DMS53 treated with DMSO at 0.1 percent for 48 hours (cell line): Measurements from ENCODE around the gene SDCBP2.
A peak's percentile ranks its signal among the peaks of the same experiment; 100 is the strongest.

Experiments
- DNase-seq: peaks from one replicate; lab custom pipeline; 2025; ENCODE audit not compliant: unreplicated experiment; lab: John Stamatoyannopoulos, UW

SDCBP2 gene

DNA sequence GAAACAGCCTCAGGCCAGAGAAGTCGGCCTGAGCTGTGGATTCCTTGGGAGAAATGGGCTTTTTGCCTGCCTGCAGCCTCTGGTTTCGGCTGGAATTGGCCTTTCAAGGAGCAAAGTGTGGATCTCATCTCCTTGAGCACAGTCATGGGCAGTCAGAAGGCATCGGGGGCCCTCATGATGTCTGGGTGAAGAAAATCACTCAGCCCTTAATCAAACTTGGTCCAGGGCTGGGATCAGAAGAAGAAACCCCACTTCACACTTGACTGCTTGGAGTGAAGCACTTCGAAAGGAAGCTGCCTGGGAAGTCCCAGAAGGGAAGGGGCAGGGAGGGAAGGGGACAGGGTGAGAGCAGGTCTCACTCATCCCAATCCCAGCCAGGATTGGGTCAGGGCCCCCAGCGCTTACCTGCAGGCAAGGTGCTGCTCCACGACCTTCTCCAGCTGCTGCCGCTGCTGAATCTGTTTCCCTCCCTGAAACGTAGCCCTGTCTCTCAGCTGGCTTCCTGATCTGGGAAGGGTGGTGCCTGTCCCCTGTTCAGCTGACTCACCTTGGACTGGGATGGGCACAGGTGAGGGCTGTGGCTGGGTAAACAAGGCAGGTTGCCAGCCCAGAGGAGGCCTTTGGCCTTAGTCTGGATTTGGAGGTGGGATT lies at the start of gene SDCBP2:
Gene SDCBP2 (minus strand): TSS at position 460 of the 651 bp plus-strand sequence. CDS start 8,723 bp downstream, outside the sequence.
- peak; percentile 67 for DNase-seq

- no peak for DNase-seq
Observed at GRCh38 chr20:1378735-1379125, 49.8 kb upstream of the SDCBP2 start.

- DNase-seq: no peak
Observed at GRCh38 chr20:1377984-1378734, 49.2 kb upstream of the SDCBP2 start.

GRCh38 chr20:1377341-1377871 lies 48.5 kb upstream of the SDCBP2 start:
- DNase-seq: no peak

DNA sequence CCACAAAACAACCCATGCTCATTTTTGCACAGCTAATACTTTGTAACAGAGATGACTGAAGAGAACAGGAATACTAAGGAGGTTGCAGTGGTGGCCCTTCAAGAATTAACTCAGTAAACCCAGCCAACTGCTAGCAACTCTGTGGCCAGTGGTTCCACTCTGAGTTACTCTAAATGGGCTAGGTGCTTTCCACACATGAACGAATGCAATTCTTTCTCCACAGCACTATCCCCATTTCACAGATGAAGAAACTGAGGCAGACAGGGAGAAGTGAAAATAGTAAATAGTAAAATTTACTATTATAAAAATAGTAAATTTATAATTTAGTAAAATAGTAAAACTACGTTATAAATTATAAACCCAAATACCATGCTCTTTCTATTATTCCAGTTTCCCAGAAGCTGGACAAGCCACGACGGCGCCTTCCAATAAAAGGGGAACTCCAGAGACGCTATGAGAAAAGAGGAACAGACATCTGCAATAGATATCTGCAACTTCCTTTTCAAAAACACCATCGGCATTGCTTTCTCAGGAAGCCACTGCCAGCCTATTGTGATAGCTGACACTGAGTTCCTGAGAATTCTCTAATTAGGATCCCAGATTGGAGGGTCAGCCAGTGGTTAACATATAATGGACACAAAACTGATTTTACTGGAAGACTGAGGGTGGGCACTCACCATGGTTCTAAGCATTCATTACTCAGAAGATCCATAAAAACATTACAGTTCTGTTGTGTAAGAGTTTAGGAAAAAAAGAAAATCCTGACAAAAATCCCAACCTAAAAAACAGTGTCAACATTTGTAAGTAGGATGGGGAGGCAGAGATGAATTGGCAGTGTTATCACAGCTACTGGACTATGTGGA lies 47.7 kb upstream of the SDCBP2 start:
- no peak for DNase-seq

- DNase-seq: no peak
Observed at GRCh38 chr20:1376007-1376406, 47.1 kb upstream of the SDCBP2 start.

GRCh38 chr20:1375515-1375914 lies 46.6 kb upstream of the SDCBP2 start:
- DNase-seq: no peak

DNA sequence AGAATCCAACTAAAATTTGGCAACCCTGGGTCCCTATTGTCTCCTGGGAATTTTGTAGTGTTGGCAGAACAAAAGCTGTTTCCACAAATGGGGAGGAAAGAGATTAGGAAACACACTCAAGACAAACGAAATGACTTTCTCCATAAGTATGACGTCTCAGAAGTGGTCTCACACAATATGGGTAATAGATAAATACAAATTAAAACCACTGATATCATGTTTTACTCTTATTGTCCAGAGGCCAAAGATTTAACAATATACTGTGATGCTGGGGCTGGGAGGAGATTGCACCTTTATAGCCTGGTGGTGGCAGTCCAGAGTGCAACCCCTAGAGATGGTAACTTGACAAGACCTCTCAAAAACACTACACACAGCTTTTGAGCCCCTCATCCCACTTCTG lies 45.3 kb upstream of the SDCBP2 start:
- DNase-seq: no peak

GRCh38 chr20:1373614-1374013 lies 44.7 kb upstream of the SDCBP2 start:
- DNase-seq: no peak

DNA sequence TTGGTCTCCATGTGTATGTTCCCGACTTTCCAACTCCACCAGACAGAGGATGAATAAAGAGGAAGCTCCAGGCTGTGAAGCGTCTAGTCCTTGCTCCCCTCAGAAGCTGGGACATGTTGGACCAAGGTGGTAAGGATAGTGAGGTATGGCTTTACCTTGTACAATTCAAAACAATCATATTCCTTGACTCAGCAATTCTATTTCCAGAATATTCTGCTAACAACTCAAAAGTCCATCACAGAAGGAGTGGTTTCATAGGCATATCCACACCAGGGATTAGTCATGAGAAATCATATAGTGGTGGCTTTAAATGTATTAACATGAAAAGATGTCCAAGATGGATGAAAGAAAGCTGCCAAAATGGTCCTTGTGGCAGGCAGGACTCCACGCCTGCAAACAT lies 44.1 kb upstream of the SDCBP2 start:
- no peak for DNase-seq

- DNase-seq: no peak
Observed at GRCh38 chr20:1371830-1372539, 43.0 kb upstream of the SDCBP2 start.

- DNase-seq: no peak
Observed at GRCh38 chr20:1371202-1371782, 42.4 kb upstream of the SDCBP2 start.

- DNase-seq: no peak
Observed at GRCh38 chr20:1370548-1371110, 41.7 kb upstream of the SDCBP2 start.

DNA sequence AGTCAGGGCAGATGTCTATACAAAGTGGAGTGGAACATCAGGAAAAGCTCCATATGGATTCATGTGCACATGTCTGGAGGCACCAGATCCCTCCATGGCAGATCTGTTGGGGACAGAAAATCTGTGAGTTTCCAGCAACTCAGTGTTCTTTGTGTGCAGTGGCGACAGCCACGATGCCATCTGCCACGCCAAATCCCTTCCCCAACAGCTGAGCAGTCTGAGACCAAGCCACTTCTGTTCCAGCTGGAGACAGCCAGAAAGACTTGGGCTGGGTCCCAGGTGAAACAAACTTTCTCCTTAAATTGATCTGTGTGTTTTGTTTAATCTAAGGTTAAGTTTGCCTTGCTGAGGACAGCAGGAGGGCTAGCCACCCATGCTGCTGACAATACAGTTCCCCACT lies 41.0 kb upstream of the SDCBP2 start:
- DNase-seq: no peak

GRCh38 chr20:1368448-1369199 lies 39.7 kb upstream of the SDCBP2 start:
- DNase-seq: no peak

- DNase-seq: no peak
Observed at GRCh38 chr20:1367479-1367878, 38.5 kb upstream of the SDCBP2 start.

- no peak for DNase-seq
Observed at GRCh38 chr20:1364106-1364505, 35.2 kb upstream of the SDCBP2 start.

GRCh38 chr20:1363522-1363921 lies 34.6 kb upstream of the SDCBP2 start:
- no peak for DNase-seq

- no peak for DNase-seq
Observed at GRCh38 chr20:1362484-1362883, 33.5 kb upstream of the SDCBP2 start.
